Measurements from ENCODE around the gene SSBP1. TPM values are rescaled to one million over a fixed set of nuclear protein-coding genes. Genes with fewer than 3 reads are reported as not detected.
"Not testable (repeated sequence)": the region's sequence is repeated elsewhere in the genome, so short reads cannot be mapped to it uniquely, and the experiment has no call there.

Gene SSBP1
- total RNA-seq, 4 donors from 2014 or later = 12.9 to 83.8 (median 50.7) TPM

DNA sequence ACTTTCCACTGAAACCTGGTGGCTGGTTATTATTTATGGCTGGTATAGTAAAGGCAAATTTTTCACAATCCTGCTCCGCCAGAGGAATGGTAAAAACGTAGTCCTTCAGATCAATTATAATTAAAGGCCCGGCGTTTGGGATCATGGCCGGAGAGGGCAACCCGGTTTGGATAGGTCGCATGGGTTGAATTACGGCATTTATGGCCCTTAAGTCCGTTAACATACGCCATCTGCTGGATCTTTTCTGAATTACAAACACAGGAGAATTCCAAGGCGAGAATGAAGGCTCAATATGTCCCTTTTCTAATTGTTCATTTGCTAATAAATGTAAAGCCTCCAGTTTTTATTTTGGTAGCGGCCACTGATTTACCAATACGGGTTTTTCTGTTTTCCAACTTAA is 14.5 kb downstream of the SSBP1 start:
- TF ChIP-seq, protein P1, sequence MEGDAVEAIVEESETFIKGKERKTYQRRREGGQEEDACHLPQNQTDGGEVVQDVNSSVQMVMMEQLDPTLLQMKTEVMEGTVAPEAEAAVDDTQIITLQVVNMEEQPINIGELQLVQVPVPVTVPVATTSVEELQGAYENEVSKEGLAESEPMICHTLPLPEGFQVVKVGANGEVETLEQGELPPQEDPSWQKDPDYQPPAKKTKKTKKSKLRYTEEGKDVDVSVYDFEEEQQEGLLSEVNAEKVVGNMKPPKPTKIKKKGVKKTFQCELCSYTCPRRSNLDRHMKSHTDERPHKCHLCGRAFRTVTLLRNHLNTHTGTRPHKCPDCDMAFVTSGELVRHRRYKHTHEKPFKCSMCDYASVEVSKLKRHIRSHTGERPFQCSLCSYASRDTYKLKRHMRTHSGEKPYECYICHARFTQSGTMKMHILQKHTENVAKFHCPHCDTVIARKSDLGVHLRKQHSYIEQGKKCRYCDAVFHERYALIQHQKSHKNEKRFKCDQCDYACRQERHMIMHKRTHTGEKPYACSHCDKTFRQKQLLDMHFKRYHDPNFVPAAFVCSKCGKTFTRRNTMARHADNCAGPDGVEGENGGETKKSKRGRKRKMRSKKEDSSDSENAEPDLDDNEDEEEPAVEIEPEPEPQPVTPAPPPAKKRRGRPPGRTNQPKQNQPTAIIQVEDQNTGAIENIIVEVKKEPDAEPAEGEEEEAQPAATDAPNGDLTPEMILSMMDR (IDR thresholded peaks at IDR 0.05) = peak in 2 of 5 experiments; percentile 9 to 10
- no peak for TF ChIP-seq POLR2A (IDR thresholded peaks at IDR 0.05)
- H3K27ac ChIP-seq = no peak overlapping the region
- peaks cover 23 to 29% of the 10 kb centered on the region in 2 donors for H3K9me3 ChIP-seq
- H3K27me3 ChIP-seq = no peaks in the 10 kb centered on the region
- in situ Hi-C loops (cut with MboI; ENCODE audit: low pct_ligation_motif_present in 1 of 4, low pct_unique_long_range_greater_than_20kb in 1 of 4, low sequenced_read_pairs in 3 of 4) = no loop called here
- DNase-seq = no peak
- H3K36me3 ChIP-seq = peaks cover 2 to 73% (median 35%) of the 10 kb centered on the region in 4 donors
- no peaks in the 10 kb centered on the region for H3K4me1 ChIP-seq
- no peak overlapping the region for H3K4me3 ChIP-seq
- intact Hi-C loops (cut with DNase I; ENCODE audit: low total_unique reads) = no loop called here
- WGBS, 2 donors (ENCODE audit: low coverage in 1 of 2) = 97% methylated on average over 5 to 13 of the region's 13 CpGs

DNA sequence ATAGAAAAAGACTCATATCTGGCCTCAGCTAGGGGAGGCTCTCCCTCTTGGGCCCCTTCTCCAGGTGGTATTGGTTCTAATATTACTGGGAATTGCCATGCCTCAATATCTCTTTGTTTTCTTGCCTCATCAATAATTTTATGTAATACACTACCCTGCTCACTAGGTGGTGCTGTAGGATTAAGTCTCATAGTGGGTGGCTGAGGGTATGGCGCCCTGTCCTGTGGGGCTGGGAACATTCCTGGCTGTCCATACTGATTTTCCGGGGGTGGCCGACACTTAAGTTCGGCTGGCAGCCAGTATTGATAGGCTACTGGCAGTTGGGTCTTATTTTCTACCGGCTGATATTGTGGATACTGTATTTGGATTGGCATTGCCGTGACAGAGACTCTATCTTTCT is 16.8 kb downstream of the SSBP1 start:
- Histone ChIP-seq H3K4me3 (no peak overlapping the region), H3K4me1 (no peaks in the 10 kb centered on the region), H3K27ac (no peak overlapping the region), H3K27me3 (no peaks in the 10 kb centered on the region), H3K36me3 (peaks cover 2 to 58% (median 25%) of the 10 kb centered on the region in 4 donors), H3K9me3 (peaks cover 23 to 29% of the 10 kb centered on the region in 2 donors)
- in situ Hi-C loops (cut with MboI; ENCODE audit: low pct_ligation_motif_present in 1 of 4, low pct_unique_long_range_greater_than_20kb in 1 of 4, low sequenced_read_pairs in 3 of 4) (no loop called here), intact Hi-C loops (cut with DNase I; ENCODE audit: low total_unique reads) (no loop called here)
- WGBS, 2 donors (ENCODE audit: low coverage in 1 of 2) = 89 to 100% methylated on average over 1 to 6 of the region's 6 CpGs
- no peak for TF ChIP-seq POLR2AphosphoS5 (IDR thresholded peaks at IDR 0.05)
- no peak for TF ChIP-seq POLR2A (IDR thresholded peaks at IDR 0.05)
- TF ChIP-seq, protein P1 (IDR thresholded peaks at IDR 0.05) = peak in 4 of 5 experiments; percentile 21 to 26 (median 24)
- no peak for TF ChIP-seq EP300 (IDR thresholded peaks at IDR 0.05; ENCODE audit: low read depth)
- DNase-seq = no peak

DNA sequence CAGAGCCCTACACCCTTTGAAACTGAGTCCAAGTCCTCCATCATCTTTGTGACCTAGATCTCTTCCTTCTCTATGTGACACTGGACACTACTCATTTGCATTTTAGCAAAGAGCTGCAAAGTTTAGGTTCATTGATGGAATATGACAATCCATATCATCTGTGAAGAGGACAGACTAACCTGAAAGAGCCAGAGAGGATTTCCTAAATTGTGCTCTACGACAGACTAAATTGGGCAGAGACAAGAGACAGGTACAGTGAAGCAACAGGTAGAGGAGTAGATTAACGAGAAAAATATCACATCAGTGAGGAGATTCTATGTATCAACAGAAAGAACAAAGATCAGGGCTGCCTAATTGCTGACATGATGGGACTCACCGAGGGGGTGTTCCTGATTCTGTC is 25.6 kb downstream of the SSBP1 start, which contains the start of gene TAS2R3:
TAS2R3 (plus strand) TSS at position 301 of the 400 bp plus-strand sequence; CDS start at position 363, 62 bp downstream.
- Histone ChIP-seq H3K36me3 (peaks cover 0 to 23% (median 0%) of the 10 kb centered on the region in 4 donors), H3K4me1 (no peaks in the 10 kb centered on the region), H3K27me3 (no peaks in the 10 kb centered on the region), H3K9me3 (no peaks in the 10 kb centered on the region), H3K4me3 (no peak within 1 kb of the TSS), H3K27ac (no peak within 1 kb of the TSS)
- WGBS, 2 donors (ENCODE audit: low coverage in 1 of 2) = 90 to 97% methylated on average over 2 to 3 of the region's 3 CpGs
- DNase-seq = no peak
- in situ Hi-C loops (cut with MboI; ENCODE audit: low pct_ligation_motif_present in 1 of 4, low pct_unique_long_range_greater_than_20kb in 1 of 4, low sequenced_read_pairs in 3 of 4) = no loop called here
- intact Hi-C loops (cut with DNase I; ENCODE audit: low total_unique reads) = no loop called here
- TF ChIP-seq POLR2A (IDR thresholded peaks at IDR 0.05) (no peak), EP300 (IDR thresholded peaks at IDR 0.05; ENCODE audit: low read depth) (no peak), POLR2AphosphoS5 (IDR thresholded peaks at IDR 0.05) (no peak)
- TF ChIP-seq, protein P1 (IDR thresholded peaks at IDR 0.05) = no peak

DNA sequence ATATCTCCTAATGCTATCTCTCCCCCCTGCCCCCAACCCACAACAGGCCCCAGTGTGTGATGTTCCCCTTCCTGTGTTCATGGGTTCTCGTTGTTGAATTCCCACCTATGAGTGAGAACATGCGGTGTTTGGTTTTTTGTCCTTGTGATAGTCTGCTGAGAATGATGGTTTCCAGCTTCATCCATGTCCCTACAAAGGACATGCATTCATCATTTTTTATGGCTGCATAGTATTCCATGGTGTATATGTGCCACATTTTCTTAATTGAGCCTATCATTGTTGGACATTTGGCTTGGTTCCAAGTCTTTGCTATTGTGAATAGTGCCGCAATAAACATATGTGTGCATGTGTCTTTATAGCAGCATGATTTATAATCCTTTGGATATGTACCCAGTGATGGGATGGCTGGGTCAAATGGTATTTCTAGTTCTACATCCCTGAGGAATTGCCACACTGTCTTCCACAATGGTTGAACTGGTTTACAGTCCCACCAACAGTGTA is 32.0 kb downstream of the SSBP1 start:
- H3K4me3 ChIP-seq; H3K27me3 ChIP-seq; H3K9me3 ChIP-seq; H3K4me1 ChIP-seq; H3K27ac ChIP-seq; H3K36me3 ChIP-seq; DNase-seq; intact Hi-C loops (cut with DNase I; ENCODE audit: low total_unique reads); in situ Hi-C loops (cut with MboI; ENCODE audit: low pct_ligation_motif_present in 1 of 4, low pct_unique_long_range_greater_than_20kb in 1 of 4, low sequenced_read_pairs in 3 of 4): not testable (repeated sequence)
- WGBS, 2 donors (ENCODE audit: low coverage in 1 of 2) = 88 to 96% methylated on average over 3 of the region's 3 CpGs

DNA sequence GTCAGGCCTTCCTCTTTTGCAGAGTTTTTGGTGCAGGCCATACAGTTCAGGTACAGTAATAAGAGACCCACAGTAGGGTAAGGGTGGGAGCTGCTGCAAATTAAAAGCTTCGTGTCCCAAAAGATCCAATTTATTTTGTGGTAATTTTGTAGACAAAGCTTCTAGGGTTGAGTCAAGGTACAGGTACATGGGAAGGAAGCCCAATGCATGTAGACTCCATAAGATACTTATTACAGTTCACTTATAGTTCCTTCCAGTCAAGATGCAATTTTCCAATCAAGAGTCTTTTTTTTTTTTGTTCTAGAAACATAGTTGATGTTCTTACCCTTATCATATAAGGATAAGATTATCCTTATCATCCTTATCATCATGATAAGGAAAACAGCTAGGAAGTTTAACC is 38.2 kb downstream of the SSBP1 start, which contains the start of gene TAS2R4:
TAS2R4 (plus strand) TSS at position 301 of the 400 bp plus-strand sequence. CDS start 1,815 bp downstream, outside the sequence.
- TF ChIP-seq, protein P1 (IDR thresholded peaks at IDR 0.05) = no peak
- TF ChIP-seq POLR2A (IDR thresholded peaks at IDR 0.05) (no peak), POLR2AphosphoS5 (IDR thresholded peaks at IDR 0.05) (no peak), EP300 (IDR thresholded peaks at IDR 0.05; ENCODE audit: low read depth) (no peak)
- intact Hi-C loops (cut with DNase I; ENCODE audit: low total_unique reads) (no loop called here), in situ Hi-C loops (cut with MboI; ENCODE audit: low pct_ligation_motif_present in 1 of 4, low pct_unique_long_range_greater_than_20kb in 1 of 4, low sequenced_read_pairs in 3 of 4) (no loop called here)
- no peak within 1 kb of the TSS for H3K27ac ChIP-seq
- WGBS, 2 donors (ENCODE audit: low coverage in 1 of 2) = 86 to 100% methylated on average over 1 of the region's 1 CpG
- H3K4me3 ChIP-seq = no peak within 1 kb of the TSS
- DNase-seq = no peak
- H3K4me1 ChIP-seq = no peaks in the 10 kb centered on the region
- H3K9me3 ChIP-seq = no peaks in the 10 kb centered on the region
- H3K27me3 ChIP-seq = no peaks in the 10 kb centered on the region
- peaks cover 0 to 11% (median 0%) of the 10 kb centered on the region in 4 donors for H3K36me3 ChIP-seq

All from transverse colon (tissue), 4 donors.